H1 (cell line): ENCODE data around the gene RAB11A. TPM values are rescaled to one million over a fixed set of nuclear protein-coding genes. Genes with fewer than 3 reads are reported as not detected.

Experiments used
- CTCF ChIA-PET: fragments of 300-600 bp; sonication (Branson Sonifier 250); formaldehyde crosslinking; loops from one replicate; lab custom pipeline; 2021; ENCODE audit not compliant: partially characterized antibody; lab: Charles Lee
- POLR2A ChIA-PET: fragments of 300-600 bp; sonication (Branson Sonifier 250); formaldehyde crosslinking; loops from one replicate; lab custom pipeline; 2021; ENCODE audit warnings: inconsistent platforms; ENCODE audit not compliant: partially characterized antibody; lab: Charles Lee
- DNase-seq, 2 experiments: peaks; one replicate each; pipeline versions ENCODE4 v3.0.0 to v3.0.0-alpha.2; 2010 to 2022; ENCODE audit warnings: low spot score in 2 of 2, low read depth in 1 of 2, mixed read lengths in 1 of 2
- FAIRE-seq: peaks from 2 replicates; lab custom pipeline; 2011; peaks lifted over from hg19 to GRCh38; lab: Jason Lieb, UNC
- H2AFZ ChIP-seq: 2 replicates; pipeline ENCODE4 v1.8.1; 2012; ENCODE audit warnings: low read length, inconsistent platforms
- H2AK5ac ChIP-seq: 2 replicates; pipeline ENCODE4 v1.6.1; 2013; ENCODE audit warnings: low read depth, low read length
- H2BK120ac ChIP-seq: replicated peaks from 2 replicates; pipeline ENCODE3; 2013; ENCODE audit warnings: low read depth, low read length, inconsistent platforms
- H2BK12ac ChIP-seq: 2 replicates; pipeline ENCODE4 v1.6.1; 2013; ENCODE audit warnings: low read depth, low read length
- H2BK15ac ChIP-seq: 2 replicates; pipeline ENCODE4 v1.6.1; 2013; ENCODE audit warnings: low read length
- H2BK20ac ChIP-seq: 2 replicates; pipeline ENCODE4 v1.6.1; 2013; ENCODE audit warnings: low read length
- H2BK5ac ChIP-seq: 2 replicates; pipeline ENCODE4 v1.6.1; 2013; ENCODE audit warnings: low read depth, low read length
- H3K14ac ChIP-seq: 2 replicates; pipeline ENCODE4 v1.6.1; 2013; ENCODE audit warnings: inconsistent platforms; ENCODE audit not compliant: insufficient read length
- H3K18ac ChIP-seq: 2 replicates; pipeline ENCODE4 v1.6.1; 2013; ENCODE audit warnings: low read length; ENCODE audit errors: extremely low read depth
- H3K23ac ChIP-seq: 2 replicates; pipeline ENCODE4 v1.6.1; 2013; ENCODE audit warnings: inconsistent platforms; ENCODE audit not compliant: insufficient read length
- H3K23me2 ChIP-seq: 2 replicates; pipeline ENCODE4 v1.6.1; 2013; ENCODE audit warnings: low read depth, low read length
- H3K27ac ChIP-seq: 2 replicates; pipeline ENCODE4 v1.6.1; 2011; ENCODE audit warnings: low read depth, low read length, inconsistent platforms
- H3K27me3 ChIP-seq, 4 experiments: replicated peaks in 1 of 4; 1 replicate in 1 of 4; 2 replicates in 3 of 4; pipeline versions ENCODE4 v1.6.1 to v1.8.1; 2011 to 2013; ENCODE audit warnings: low read length in 3 of 4, mild to moderate bottlenecking in 3 of 4, inconsistent platforms in 2 of 4, mixed read lengths in 2 of 4, moderate library complexity in 1 of 4; ENCODE audit not compliant: control insufficient read depth in 3 of 4, insufficient read depth in 3 of 4; ENCODE audit errors: extremely low read depth in 1 of 4
- H3K36me3 ChIP-seq, 4 experiments: 2 replicates each; pipeline versions ENCODE4 v1.6.1 to v1.8.1; 2011 to 2013; ENCODE audit warnings: mild to moderate bottlenecking in 4 of 4, low read length in 3 of 4, moderate library complexity in 2 of 4, control low read depth in 1 of 4, inconsistent platforms in 1 of 4; ENCODE audit not compliant: insufficient read depth in 4 of 4, control insufficient read depth in 2 of 4
- H3K4ac ChIP-seq: replicated peaks from 2 replicates; pipeline ENCODE3; 2013; ENCODE audit warnings: low read length, low read depth, mixed read lengths, inconsistent platforms; ENCODE audit not compliant: insufficient read length
- H3K4me1 ChIP-seq, 4 experiments: replicated peaks in 1 of 4; 1 replicate in 1 of 4; 2 replicates in 3 of 4; pipeline versions ENCODE4 v1.6.1 to v1.8.1; 2011 to 2013; ENCODE audit warnings: low read length in 3 of 4, inconsistent platforms in 2 of 4, mixed read lengths in 1 of 4; ENCODE audit not compliant: insufficient read depth in 4 of 4, control insufficient read depth in 3 of 4
- H3K4me2 ChIP-seq, 2 experiments: 2 replicates each; pipeline versions ENCODE4 v1.6.1 to v1.8.1; 2011 to 2013; ENCODE audit warnings: low read depth in 2 of 2, low read length in 2 of 2, control low read depth in 1 of 2, inconsistent platforms in 1 of 2, mild to moderate bottlenecking in 1 of 2; ENCODE audit not compliant: insufficient read depth in 1 of 2
- H3K4me3 ChIP-seq, 4 experiments: fragments of 200-600, 300-600 bp in 1 of 4; sonication (generic), shearing (Covaris generic), sonication (Bioruptor Twin) in 1 of 4; 2 replicates each; pipeline versions ENCODE4 v1.5.1 to v1.8.1; 2011 to 2016; ENCODE audit warnings: low read length in 4 of 4, low read depth in 3 of 4, control low read depth in 2 of 4, inconsistent platforms in 2 of 4, mild to moderate bottlenecking in 2 of 4, mixed read lengths in 1 of 4, moderate library complexity in 1 of 4; ENCODE audit not compliant: insufficient read depth in 2 of 4; ENCODE audit errors: extremely low read depth in 1 of 4
- H3K56ac ChIP-seq: replicated peaks from 2 replicates; pipeline ENCODE3; 2013; ENCODE audit warnings: low read depth, mild to moderate bottlenecking, mixed read lengths, low read length, inconsistent platforms; ENCODE audit not compliant: insufficient read length
- H3K79me1 ChIP-seq: 2 replicates; pipeline ENCODE4 v1.6.1; 2013; ENCODE audit warnings: low read depth, low read length, control low read depth
- H3K79me2 ChIP-seq, 2 experiments: 2 replicates each; pipeline versions ENCODE4 v1.6.1 to v1.8.1; 2012 to 2013; ENCODE audit warnings: low read length in 2 of 2, mild to moderate bottlenecking in 2 of 2, inconsistent platforms in 1 of 2; ENCODE audit not compliant: insufficient read depth in 2 of 2, control insufficient read depth in 1 of 2
- H3K9ac ChIP-seq, 4 experiments: replicated peaks in 1 of 4; 1 replicate in 1 of 4; 2 replicates in 3 of 4; pipeline versions ENCODE4 v1.6.1 to v1.8.1; 2011 to 2013; ENCODE audit warnings: low read depth in 3 of 4, low read length in 3 of 4, control low read depth in 2 of 4, mild to moderate bottlenecking in 2 of 4, moderate library complexity in 2 of 4, inconsistent platforms in 1 of 4; ENCODE audit errors: extremely low read depth in 1 of 4
- H3K9me3 ChIP-seq, 2 experiments: 2 replicates each; pipeline versions ENCODE4 v1.6.1 to v1.8.1; 2012 to 2013; ENCODE audit warnings: mild to moderate bottlenecking in 2 of 2, moderate library complexity in 2 of 2, control low read depth in 1 of 2, inconsistent platforms in 1 of 2, low read depth in 1 of 2, low read length in 1 of 2, mixed read lengths in 1 of 2; ENCODE audit not compliant: insufficient read depth in 2 of 2
- H4K20me1 ChIP-seq, 2 experiments: replicated peaks in 1 of 2; 2 replicates each; pipeline versions ENCODE3 to v1.8.1; 2011 to 2013; ENCODE audit warnings: inconsistent platforms in 2 of 2, low read length in 2 of 2, mild to moderate bottlenecking in 1 of 2; ENCODE audit not compliant: insufficient read depth in 2 of 2, control insufficient read depth in 1 of 2
- H4K5ac ChIP-seq: 2 replicates; pipeline ENCODE4 v1.6.1; 2013; ENCODE audit warnings: low read length, low read depth, mixed read lengths, inconsistent platforms; ENCODE audit not compliant: insufficient read length
- H4K8ac ChIP-seq: 2 replicates; pipeline ENCODE4 v1.8.0; 2013; ENCODE audit warnings: mild to moderate bottlenecking, moderate library complexity, low read length, inconsistent platforms; ENCODE audit not compliant: insufficient read depth; ENCODE audit errors: extremely low read depth
- H4K91ac ChIP-seq: replicated peaks from 2 replicates; pipeline ENCODE3; 2013; ENCODE audit warnings: low read length, mixed read lengths, inconsistent platforms; ENCODE audit not compliant: insufficient read length
- ASH2L ChIP-seq: fragments of 200-600, 300-600 bp; sonication (generic); IDR thresholded peaks from one replicate; pipeline ENCODE4 v1.7.1; 2017; ENCODE audit warnings: low read length
- BACH1 ChIP-seq: IDR thresholded peaks from 2 replicates; pipeline ENCODE4 v1.6.1; 2012; ENCODE audit warnings: low read length, improper control_type of control experiment
- JUN ChIP-seq: IDR thresholded peaks from 2 replicates; pipeline ENCODE4 v1.6.1; 2011; ENCODE audit warnings: low read depth, mild to moderate bottlenecking, improper control_type of control experiment, low read length
- SP1 ChIP-seq: IDR thresholded peaks from 2 replicates; pipeline ENCODE4 v1.6.1; 2011; ENCODE audit warnings: low read depth, low read length
- WGBS, 2 experiments: shearing (Covaris generic) in 1 of 2; methylation state at CpG; one replicate each; pipeline versions ENCODE4 v1.1.6 to v1.1.7; 2013 to 2015; ENCODE audit warnings: low lambda C conversion rate in 2 of 2, mixed read lengths in 2 of 2, inconsistent platforms in 1 of 2, low coverage in 1 of 2, missing lambda C conversion rate in 1 of 2; ENCODE audit not compliant: insufficient replicate concordance in 2 of 2, insufficient coverage in 1 of 2, insufficient read length in 1 of 2; ENCODE audit errors: extremely low coverage in 1 of 2, missing lambda C conversion rate in 1 of 2; 5-methylcytosine and 5-hydroxymethylcytosine counted together
- polyA plus RNA-seq, 7 experiments: library from polyadenylated mRNA; depleted of rRNA in 3 of 7; stranded (reverse) in 5 of 7; unstranded in 2 of 7; fragments of >200 nt in 5 of 7; fragments of 200-250 nt in 2 of 7; gene quantifications; 1 replicate in 5 of 7; 2 replicates in 1 of 7; 4 replicates in 1 of 7; pipeline versions ENCODE4 v1.2.1 to v1.2.3, GENCODE V29; 2011 to 2013; ENCODE audit warnings: missing spikeins in 2 of 7, mixed read lengths in 2 of 7
- total RNA-seq: library from RNA; stranded (reverse); fragmentation: NEBNext Ultra II Directional; extraction: Animal tissue kit (Norgen Biotek cat#: 25700); gene quantifications from 2 replicates; pipeline ENCODE4 v1.2.1, GENCODE V29; 2021

The RAB11A gene
- total and polyA plus RNA-seq, 2 of the 8 experiments (the other 6 are each of a cell fraction or from before 2014, with no cell fraction given), result 211 to 254 TPM

DNA sequence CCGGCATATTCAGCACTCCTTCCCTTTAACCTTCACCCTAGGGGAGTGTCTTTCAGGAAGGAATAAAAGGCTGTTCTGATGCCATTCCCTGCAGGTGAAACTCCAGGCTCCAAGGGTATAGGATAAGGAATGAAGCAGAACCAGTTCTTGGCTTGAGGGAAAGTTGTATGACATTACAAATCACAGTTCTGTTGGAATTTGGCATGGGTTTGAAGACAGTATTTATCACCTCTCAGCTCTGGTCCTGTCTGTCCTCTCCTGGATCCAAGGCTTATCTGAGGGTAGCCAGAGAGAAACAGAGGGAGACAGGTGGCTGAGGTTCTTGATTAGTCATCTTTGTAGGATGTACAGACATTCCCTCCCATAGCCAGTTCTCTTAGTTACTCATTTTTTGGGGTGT is 37.1 kb downstream of the RAB11A start:
- ChIA-PET CTCF (interaction anchor here (1.2 to 1.4 kb wide), 2 partner anchors 11 to 37 kb away, joined by 3 to 4 read pairs; partner anchors contain the start of gene RAB11A), POLR2A (no interaction called here)
- peaks cover 4 to 5% of the 10 kb centered on the region in 2 experiments for H4K20me1 ChIP-seq
- H2BK5ac ChIP-seq, result no peak overlapping the region
- no peaks in the 10 kb centered on the region for H3K27me3 ChIP-seq
- TF ChIP-seq BACH1, result no peak
- no peak for TF ChIP-seq JUN
- peak; percentile 65; the same call in 1 of the 2 replicates for TF ChIP-seq SP1
- TF ChIP-seq ASH2L, result peak; percentile 34
- peaks cover 0 to 5% (median 3%) of the 10 kb centered on the region in 4 experiments; a peak in 4 of 7 replicates for H3K4me1 ChIP-seq
- H2AFZ ChIP-seq, result no peak overlapping the region
- H2BK15ac ChIP-seq, result no peak overlapping the region
- DNase-seq, result peak in 1 of 2 experiments; percentile 28
- H2AK5ac ChIP-seq, result no peak overlapping the region
- no peak overlapping the region for H2BK20ac ChIP-seq
- no peaks in the 10 kb centered on the region for H3K23me2 ChIP-seq
- H3K4me3 ChIP-seq, result no peak overlapping the region
- H3K79me1 ChIP-seq, result peaks cover 2% of the 10 kb centered on the region; the same call in 1 of the 2 replicates
- no peak for FAIRE-seq
- no peak overlapping the region for H4K91ac ChIP-seq
- peaks cover 0 to 28% (median 8%) of the 10 kb centered on the region in 4 experiments for H3K36me3 ChIP-seq
- no peak overlapping the region for H2BK12ac ChIP-seq
- H4K8ac ChIP-seq, result no peak overlapping the region
- H3K27ac ChIP-seq, result no peak overlapping the region
- no peaks in the 10 kb centered on the region for H3K79me2 ChIP-seq
- no peak overlapping the region for H3K56ac ChIP-seq
- H3K4me2 ChIP-seq, result 0 out of 4 replicates have a peak overlapping the region, but pooled peaks of 1 of the 2 experiments have one; percentile 9
- H3K9ac ChIP-seq, result no peak overlapping the region
- no peak overlapping the region for H3K18ac ChIP-seq
- no peak overlapping the region for H3K14ac ChIP-seq
- no peak overlapping the region for H3K4ac ChIP-seq
- H2BK120ac ChIP-seq, result no peak overlapping the region
- no peak overlapping the region for H4K5ac ChIP-seq
- 67% methylated on average over 1 of the region's 1 CpG; no CpG with 5 or more reads in 1 of the 2 experiments for WGBS, 2 experiments
- no peak overlapping the region for H3K23ac ChIP-seq
- H3K9me3 ChIP-seq, result no peaks in the 10 kb centered on the region
